HG02852 (cell line): ENCODE measurements around the gene TNFRSF19.

ENCODE experiments used
- ATAC-seq: cut with Tn5 transposase; IDR thresholded peaks from one replicate; pipeline ENCODE4 v1.9.1; 2021; ENCODE audit warnings: mild to moderate bottlenecking, moderate library complexity; ENCODE audit not compliant: unreplicated experiment

TNFRSF19 gene

DNA sequence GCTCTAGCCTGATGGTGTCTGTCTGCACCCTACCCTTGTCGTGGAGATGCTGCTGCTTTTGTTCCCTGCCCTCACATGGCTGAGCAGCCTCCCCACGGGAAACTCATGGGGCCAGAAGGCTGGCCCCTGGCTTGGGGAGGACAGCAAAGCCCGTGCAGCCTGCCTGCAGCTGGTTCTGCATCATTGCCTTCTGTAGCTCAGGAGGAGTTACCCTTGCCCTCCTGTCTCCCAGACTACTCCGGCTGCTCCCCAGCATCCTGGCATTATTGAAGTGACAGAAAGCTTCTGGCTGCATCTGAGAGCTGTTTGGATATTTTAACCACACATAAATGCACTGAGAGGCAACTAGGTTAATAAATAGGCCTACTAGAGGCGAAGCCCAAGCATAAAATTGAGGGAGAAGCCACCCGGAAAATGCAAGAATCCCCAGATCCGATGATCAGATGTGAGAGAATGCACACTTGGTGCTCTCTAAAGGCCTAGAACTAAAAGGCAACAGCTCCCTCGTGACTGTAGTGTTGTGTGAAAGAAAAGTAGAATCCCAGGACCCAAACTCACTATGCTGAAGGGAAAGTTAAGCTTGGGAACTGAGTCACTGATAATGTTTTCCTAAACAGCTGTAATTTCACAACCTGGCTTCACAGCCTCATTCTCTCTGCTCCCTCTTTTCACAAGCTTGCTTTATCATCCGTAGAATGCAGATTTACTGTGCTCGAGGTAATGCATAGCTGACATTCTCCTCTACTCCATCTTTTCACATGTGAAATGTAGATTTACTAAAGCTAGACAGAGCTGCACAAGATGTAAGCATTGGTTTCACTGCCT is 110.8 kb downstream of the TNFRSF19 start:
- no peak for ATAC-seq

GRCh38 chr13:23683084-23683483 is 112.9 kb downstream of the TNFRSF19 start:
- no peak for ATAC-seq

- no peak for ATAC-seq
Measured at GRCh38 chr13:23684647-23685046, 114.4 kb downstream of the TNFRSF19 start.

GRCh38 chr13:23685416-23685815 is 115.2 kb downstream of the TNFRSF19 start:
- no peak for ATAC-seq

- no peak for ATAC-seq
Measured at GRCh38 chr13:23686948-23687347, 116.7 kb downstream of the TNFRSF19 start.

- no peak for ATAC-seq
Measured at GRCh38 chr13:23687614-23688013, 117.4 kb downstream of the TNFRSF19 start.

- no peak for ATAC-seq
Measured at GRCh38 chr13:23688336-23688735, 118.1 kb downstream of the TNFRSF19 start.

DNA sequence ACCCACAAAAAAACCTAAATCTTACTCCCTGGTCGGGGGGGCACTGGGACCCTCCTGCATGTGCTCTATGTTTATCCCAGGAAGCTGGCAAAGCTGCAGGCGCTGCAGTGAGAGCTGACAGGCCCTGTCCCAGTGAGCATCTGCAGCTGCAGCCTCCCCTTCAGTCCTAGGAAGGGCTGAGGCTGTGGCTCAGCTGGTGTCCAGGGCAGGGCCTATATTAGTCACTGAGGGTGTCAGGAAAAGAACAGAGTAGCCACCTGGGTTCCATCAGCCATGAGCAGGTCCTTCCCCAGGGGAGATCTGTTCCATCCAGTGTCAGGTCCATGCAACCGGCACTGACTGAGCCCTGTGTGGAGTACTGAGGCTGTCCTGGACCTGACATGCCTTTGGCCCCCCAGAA is 120.5 kb downstream of the TNFRSF19 start:
- no peak for ATAC-seq

GRCh38 chr13:23692816-23693215 is 122.6 kb downstream of the TNFRSF19 start:
- no peak for ATAC-seq

DNA sequence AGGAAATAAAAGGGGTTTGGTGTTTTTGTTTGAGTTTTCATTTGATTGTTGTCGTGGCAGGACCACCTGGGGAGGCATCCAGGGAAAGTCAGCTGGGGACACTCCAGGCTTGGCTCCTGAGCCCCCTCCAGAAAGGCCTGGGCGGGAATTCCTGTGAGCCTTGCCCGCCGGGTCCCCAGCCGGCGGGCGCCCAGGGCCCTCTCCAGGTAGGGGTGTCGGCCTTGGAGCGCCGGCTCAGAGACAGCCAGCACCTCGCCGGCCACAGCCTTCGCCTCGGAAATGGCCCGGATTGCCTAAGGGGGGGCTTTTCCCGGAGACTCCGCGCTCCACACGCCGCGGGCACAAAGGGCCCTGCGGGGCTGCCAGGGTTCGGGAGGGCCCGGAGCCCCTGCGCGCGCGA is 125.0 kb downstream of the TNFRSF19 start:
- no peak for ATAC-seq

DNA sequence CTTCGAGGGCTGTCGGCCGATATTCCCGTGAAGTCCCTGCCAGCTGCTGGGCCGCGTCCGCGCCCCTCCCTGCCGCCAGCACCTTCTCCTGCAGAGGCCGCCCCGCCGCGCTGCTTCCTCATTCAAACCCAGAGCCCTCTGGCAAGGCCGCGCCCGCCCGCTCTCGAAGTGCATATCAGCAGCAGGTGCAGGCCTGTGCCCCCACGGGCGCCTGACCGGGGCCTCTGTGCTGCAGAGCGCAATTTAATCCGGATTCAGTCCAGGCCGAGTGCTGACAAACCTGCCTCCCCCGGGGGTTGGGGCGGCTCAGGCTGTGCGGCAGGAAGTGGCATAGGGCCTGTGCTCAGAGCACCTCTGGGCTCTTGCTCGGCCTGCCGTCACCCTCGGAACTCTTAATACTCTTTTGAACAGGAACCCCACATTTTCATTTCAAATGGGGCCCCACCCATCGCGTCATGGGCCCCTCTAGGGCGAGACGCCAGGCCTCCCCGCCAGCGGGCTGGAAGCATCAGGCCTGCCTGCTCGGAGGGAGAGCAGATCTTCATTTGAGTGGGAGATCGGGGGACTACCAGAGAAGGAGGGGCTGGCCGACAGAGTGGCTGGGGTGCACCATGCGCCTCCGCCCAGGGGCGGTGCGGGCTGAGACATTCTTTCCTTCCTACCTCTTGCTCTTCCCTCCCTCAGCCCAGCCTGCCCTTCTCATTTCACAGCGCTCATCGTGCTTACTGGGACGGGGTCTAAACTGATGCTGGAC is 125.7 kb downstream of the TNFRSF19 start:
- peak; percentile 88 for ATAC-seq

DNA sequence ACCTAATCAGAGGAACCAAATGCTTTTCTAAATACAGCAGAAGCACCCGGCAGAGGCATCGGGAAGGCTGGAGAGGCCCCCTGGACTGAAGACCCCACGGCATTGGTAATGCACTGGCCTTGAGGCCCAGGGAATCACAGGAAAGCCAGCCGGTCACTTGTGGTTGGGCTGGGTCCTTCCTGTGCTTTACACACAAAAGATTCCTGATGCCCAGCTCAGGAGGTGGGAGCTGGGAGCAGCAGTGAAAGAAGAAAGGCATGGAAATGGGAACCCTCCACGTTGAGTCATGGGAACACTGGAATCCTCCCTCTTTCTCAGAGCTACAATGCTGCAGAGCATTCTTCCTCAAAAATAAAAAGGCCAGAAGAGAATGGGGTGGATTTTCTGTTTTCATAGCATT is 126.4 kb downstream of the TNFRSF19 start:
- no peak for ATAC-seq

- no peak for ATAC-seq
Measured at GRCh38 chr13:23697772-23698313, 127.6 kb downstream of the TNFRSF19 start.

GRCh38 chr13:23699271-23699670 is 129.1 kb downstream of the TNFRSF19 start:
- no peak for ATAC-seq

- ATAC-seq, result no peak
Measured at GRCh38 chr13:23701186-23701585, 131.0 kb downstream of the TNFRSF19 start.

- ATAC-seq, result no peak
Measured at GRCh38 chr13:23701636-23702035, 131.4 kb downstream of the TNFRSF19 start.

DNA sequence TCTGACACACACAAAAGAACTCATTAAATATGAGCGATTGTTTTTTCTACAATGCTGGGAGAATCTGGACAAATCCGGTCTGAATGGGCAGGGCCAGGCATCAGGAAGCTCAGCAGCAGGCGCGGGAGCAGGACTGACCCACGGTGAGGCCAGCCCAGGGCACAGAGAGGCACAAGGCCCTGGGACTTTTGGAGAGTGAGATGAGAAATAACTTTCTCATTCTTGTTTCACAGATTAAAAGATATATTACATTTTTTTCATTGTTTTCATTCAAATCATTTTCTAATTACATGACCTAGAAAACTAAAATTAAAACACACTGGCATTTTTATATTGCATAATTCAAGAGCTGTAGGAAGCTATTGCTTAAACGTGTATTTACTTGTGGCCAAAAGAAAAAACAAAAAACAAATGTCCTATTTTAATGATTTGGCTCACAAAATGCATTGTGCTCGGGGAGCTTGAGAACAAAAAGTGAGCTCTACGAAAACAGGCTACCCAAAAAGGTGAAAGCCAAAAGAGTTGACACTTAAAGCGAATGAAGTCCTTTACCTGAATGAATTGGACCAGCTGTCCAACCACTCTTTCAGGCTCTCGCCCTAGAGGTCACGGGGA is 133.1 kb downstream of the TNFRSF19 start:
- ATAC-seq, result no peak

- no peak for ATAC-seq
Measured at GRCh38 chr13:23705583-23705982, 135.4 kb downstream of the TNFRSF19 start.

- ATAC-seq, result no peak
Measured at GRCh38 chr13:23707674-23708073, 137.5 kb downstream of the TNFRSF19 start.

GRCh38 chr13:23709536-23709935 is 139.3 kb downstream of the TNFRSF19 start:
- no peak for ATAC-seq

- ATAC-seq, result no peak
Measured at GRCh38 chr13:23710366-23710765, 140.2 kb downstream of the TNFRSF19 start.
